GM12892 (cell line): Measurements from ENCODE around the gene SUGCT.

Source experiments
- POLR2A ChIP-seq: IDR thresholded peaks from 2 replicates; pipeline ENCODE4 v1.6.1; 2011; ENCODE audit warnings: low read depth, low read length, control low read depth
- POLR2AphosphoS5 ChIP-seq: IDR thresholded peaks from 2 replicates; pipeline ENCODE4 v1.6.1; 2011; ENCODE audit warnings: low read depth, low read length, control low read depth

GRCh38 chr7:40777730-40778312, 643.0 kb downstream of the SUGCT start:
- no peak for TF ChIP-seq POLR2A
- TF ChIP-seq POLR2AphosphoS5, result no peak
